NCI-H1436 treated with DMSO at 0.1 percent for 48 hours (cell line): ENCODE measurements around the gene PRR5.
"Not testable (repeated sequence)": the region's sequence is repeated elsewhere in the genome, so short reads cannot be mapped to it uniquely, and the experiment has no call there.

Experiments
- DNase-seq: peaks from one replicate; lab custom pipeline; 2025; lab: John Stamatoyannopoulos, UW

The PRR5 gene

DNA sequence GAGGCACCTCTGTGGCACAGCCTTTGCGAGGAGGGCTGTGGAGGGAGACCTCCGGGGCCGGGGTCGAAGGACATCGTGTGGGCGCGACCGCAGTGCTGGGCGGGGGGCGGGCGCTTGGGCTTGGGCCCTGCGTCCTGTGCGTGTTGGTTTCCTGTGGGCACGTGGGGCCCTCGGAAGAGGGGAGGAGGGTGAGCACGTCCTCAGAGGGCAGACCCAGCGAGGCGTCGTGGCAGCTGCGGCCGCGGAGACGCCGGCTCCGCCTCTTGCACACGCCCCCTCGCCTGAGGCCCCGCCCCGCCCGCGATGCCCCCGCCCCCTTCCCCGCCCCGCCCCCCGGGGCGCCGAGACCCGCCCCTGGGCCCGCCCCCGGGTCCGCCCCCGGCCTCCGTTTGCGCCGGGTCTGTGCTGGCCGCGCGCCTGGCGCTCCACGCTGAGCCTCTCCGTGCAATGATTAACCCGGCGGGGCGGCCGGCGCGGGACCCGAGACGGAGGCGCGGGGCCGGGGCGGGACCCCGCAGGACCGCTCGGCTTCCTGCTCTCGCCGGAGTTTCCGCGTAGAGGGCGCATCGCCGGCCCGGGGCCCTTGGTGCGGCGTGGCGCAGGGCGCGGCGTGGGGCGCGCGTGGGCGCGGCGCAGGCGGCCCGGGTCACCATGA is at the start of gene PRR5:
Gene PRR5, plus strand, starts transcription at position 381 of the 655 bp plus-strand sequence. Its CDS starts 271 bp downstream, at position 652.
- DNase-seq, result no peak

- not testable (repeated sequence) for DNase-seq
Observed at GRCh38 chr22:44652866-44653265, 49.1 kb upstream of the PRR5 start.

DNA sequence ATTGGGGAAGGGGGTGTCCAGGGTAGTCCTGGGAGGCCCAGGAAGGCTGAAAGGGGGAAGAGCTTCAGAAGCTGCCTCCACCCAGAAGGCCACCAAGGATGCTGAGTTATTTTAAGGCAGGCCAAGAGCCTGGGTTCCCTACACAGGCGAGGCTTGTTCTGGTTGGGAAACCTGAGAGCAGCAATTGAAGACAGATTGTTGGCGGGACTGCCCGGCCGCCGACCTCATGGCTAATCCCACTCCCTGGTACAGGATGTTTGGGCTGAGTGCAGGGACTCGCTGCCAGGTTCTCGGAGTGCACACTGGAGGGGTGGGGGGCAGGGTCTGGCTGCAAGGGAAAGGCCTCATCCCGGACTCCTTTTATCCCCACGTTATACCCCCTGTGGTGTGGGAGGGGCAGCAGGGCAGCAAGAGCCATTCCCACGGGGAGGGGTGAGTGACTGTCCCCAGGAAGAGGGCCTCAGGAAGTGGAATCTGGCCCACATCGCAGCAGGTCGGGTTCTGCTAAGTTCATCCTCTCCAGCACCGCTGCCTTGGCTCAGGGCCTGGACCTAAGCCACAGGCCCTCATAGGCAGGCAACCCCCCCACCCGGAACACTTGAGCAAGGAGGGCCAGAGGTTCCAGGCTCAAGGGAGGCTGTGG is 43.6 kb upstream of the PRR5 start:
- DNase-seq, result no peak

- no peak for DNase-seq
Observed at GRCh38 chr22:44659140-44659539, 42.9 kb upstream of the PRR5 start.

- no peak for DNase-seq
Observed at GRCh38 chr22:44660051-44660830, 41.8 kb upstream of the PRR5 start.

DNA sequence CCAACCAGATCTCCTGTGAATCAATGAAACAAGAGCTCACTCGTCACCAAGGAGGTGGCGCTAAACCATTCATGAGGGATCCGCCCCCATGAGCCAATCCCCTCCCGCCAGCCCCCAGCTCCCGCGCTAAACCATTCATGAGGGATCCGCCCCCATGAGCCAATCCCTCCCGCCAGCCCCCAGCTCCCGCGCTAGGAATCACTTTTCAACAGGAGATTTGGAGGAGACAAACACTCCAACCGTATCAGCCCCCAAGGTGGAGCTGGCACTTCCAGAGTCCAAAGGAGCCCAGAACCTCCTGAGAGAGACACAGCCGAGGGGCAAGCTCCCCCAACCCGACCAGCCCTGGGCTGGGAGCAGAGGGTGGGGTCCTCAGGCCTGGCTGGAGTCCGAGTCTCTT is 40.9 kb upstream of the PRR5 start:
- no peak for DNase-seq

- no peak for DNase-seq
Observed at GRCh38 chr22:44661659-44662569, 40.1 kb upstream of the PRR5 start.

DNA sequence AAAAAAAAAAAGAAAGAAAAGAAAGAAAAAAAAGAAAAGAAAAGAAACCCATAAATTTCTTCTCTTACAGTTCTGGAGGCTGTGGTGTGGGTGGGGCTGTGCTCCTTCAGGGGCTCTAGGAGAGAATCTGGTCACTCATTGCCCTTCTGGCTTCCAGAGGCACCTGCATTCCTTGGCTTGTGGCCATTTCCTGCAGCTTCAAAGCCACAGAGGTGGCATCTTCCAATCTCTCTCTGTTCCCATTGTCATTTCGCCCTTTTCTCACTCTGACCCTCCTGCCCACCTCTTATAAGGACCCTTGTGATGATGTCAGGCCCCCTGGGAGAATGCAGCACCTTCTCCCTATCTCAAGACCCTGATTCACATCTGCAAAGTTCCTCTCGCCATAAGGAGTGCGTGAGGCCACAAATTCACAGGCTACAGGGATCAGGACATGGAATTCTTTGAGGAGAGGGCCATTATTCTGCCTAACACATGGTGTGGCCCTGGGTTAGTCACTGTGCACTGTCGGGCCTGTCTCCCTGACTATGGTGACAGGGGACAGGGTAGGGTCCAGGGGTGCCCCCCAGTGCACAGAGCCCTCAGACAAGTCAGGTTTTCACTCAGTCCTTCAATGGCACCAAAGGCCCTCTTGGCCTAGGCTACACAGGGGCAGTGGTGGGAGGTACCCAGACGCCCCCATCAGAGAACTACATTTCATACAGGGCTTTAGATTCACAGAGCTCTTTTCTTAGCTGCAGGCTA is 38.6 kb upstream of the PRR5 start:
- no peak for DNase-seq

GRCh38 chr22:44664149-44664548 is 37.9 kb upstream of the PRR5 start:
- DNase-seq, result no peak

DNA sequence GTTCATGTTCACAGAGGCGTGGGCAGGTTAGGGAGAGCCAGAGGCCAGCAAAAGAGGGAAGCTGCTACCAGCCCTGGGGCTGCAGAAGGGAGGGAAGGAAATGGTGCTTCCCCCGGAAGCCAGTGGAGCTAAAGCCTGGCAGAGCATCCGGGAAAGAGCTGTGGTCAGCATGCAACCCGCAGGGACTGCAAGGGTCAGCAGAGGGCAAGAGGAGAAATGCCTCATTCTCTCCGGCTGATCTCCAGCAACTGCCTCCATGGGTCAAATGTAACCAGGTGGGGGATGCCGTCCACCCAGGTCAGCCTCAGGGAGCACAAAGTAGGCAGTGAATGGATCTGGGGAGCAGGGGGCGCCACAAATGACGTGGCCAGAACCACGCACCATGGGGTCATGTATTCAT is 36.9 kb upstream of the PRR5 start:
- DNase-seq, result no peak

DNA sequence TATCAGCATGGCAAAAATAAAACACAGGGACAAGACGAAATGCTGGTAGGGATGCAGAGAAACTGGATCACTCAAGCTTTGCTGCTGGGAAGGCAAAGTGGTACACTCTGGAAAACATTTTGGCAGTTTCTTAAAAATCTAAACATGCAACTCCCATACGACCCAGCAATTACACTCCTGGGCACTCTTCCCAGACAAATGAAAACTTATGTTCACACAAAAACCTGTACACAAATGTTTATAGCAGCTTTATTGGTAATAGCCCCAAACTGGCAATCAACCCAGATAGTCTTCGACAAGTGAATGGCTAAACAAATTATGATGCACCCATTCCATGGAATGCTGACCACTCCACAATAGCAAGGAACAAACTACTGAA is 35.8 kb upstream of the PRR5 start:
- DNase-seq, result no peak

GRCh38 chr22:44667276-44667675 is 34.7 kb upstream of the PRR5 start:
- no peak for DNase-seq

GRCh38 chr22:44667829-44668189 is 34.2 kb upstream of the PRR5 start:
- no peak for DNase-seq

GRCh38 chr22:44668190-44668885 is 33.7 kb upstream of the PRR5 start:
- DNase-seq, result no peak

GRCh38 chr22:44668886-44669521 is 33.0 kb upstream of the PRR5 start:
- DNase-seq, result no peak

- DNase-seq, result no peak
Observed at GRCh38 chr22:44669561-44669976, 32.4 kb upstream of the PRR5 start.

DNA sequence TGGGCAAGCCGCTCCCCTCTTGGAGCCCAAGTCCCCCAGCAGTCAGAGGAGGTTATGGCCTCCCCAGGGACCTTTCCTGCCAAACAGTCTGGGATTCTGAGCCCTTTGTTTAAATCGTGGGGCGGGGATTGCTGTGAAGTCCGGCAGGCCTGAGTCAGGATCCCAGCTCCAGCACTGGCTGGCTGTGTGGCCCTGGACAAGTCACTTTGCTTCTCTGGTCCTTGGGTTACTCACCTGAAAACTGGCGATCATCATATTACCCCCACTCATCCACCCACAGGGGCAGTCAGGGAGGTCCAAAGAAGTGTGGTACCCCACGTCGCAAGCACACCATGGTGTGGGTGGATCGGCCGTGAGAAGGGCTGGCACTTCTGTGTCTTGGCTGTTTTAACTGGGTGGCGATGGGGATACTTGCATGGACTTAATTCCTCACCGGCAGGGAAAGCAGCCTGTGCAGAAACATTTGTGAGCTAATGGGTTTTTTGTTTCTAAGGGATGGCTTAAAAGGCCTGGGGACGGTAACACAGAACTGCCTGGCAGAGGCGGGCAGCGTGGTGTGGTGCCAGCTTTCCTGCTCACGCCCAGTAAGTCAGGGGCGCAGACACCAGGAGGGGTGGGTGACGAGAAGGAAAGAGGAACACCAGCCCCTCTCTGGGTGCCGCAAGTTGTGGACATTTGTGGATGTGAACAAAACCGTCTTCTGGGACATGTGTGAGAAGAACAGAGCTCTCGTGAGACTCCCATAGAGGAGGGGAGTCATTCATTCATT is 31.6 kb upstream of the PRR5 start:
- DNase-seq, result no peak

GRCh38 chr22:44671742-44672141 is 30.3 kb upstream of the PRR5 start:
- DNase-seq, result no peak

GRCh38 chr22:44672632-44673031 is 29.4 kb upstream of the PRR5 start:
- DNase-seq, result no peak

DNA sequence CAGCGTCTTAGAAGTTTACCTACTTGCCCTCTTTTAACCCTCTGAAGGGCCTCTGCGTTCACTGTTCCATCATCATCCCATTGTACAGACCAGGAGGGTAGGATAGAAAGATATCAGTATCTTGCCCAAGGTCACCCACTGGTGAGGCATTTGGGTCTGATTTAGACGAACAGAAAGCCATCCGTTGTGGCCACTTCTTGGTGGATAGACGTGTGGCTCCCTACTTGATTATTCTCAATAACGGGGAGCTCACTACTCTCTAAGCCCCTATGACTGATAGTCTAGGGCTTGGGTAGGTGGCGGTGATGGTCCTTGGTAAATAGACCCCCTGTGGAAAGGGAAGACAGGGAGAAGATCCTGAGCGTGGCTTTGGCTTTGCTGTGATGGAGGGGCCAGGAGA is 28.6 kb upstream of the PRR5 start:
- DNase-seq, result no peak
